Coronary artery (tissue), 2 donors: ENCODE results near the gene CRX.

ENCODE experiments used
- DNase-seq: peaks from one replicate; pipeline ENCODE4 v3.0.0-alpha.2; 2017; ENCODE audit warnings: low spot score
- H3K27ac ChIP-seq, 2 donors: fragments of 200-600 bp; sonication (generic); one replicate each; pipeline ENCODE4 v1.5.1; 2016 to 2019
- H3K4me3 ChIP-seq: fragments of 200-600 bp; sonication (generic); 2 replicates; pipeline ENCODE4 v1.5.1; 2016; ENCODE audit warnings: mild to moderate bottlenecking, moderate library complexity
- TF ChIP-seq, protein P1 (sequence below): fragments of 200-600 bp; sonication (generic); IDR thresholded peaks from one replicate; pipeline ENCODE4 v1.5.1; 2019; ENCODE audit warnings: antibody characterized with exemption

Gene CRX

DNA sequence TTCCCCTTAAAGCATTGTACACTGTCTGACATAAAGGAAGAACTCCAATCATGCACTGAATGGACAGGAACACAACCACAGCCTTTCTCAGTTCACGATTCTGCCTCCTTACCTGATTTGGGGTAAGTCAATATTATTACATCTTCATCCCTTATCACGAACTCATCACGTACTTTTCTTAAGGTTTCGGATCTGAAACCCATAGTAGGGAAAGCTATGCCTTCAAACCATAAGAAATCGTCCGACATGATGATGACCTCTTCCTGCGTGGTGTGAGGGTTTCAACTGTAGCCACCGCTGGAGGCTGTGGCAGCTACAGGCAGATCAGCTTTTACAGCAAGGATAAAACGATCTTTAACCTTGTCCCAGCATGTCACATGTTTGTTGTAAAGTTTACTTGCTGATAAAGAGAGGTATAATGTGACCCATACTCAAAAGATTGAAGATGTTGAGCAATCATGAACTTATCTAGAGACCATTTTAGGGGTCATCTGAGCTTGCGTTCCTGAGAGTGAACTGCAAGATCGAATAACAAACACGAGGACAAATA, 64.3 kb downstream of the CRX start, which contains the start of gene SULT2A1:
Gene SULT2A1 (minus strand): TSS at position 306 of the 550 bp plus-strand sequence. CDS start 58 bp downstream, at position 248.
- DNase-seq, result no peak
- no peak within 1 kb of the TSS for H3K27ac ChIP-seq
- TF ChIP-seq, protein P1, sequence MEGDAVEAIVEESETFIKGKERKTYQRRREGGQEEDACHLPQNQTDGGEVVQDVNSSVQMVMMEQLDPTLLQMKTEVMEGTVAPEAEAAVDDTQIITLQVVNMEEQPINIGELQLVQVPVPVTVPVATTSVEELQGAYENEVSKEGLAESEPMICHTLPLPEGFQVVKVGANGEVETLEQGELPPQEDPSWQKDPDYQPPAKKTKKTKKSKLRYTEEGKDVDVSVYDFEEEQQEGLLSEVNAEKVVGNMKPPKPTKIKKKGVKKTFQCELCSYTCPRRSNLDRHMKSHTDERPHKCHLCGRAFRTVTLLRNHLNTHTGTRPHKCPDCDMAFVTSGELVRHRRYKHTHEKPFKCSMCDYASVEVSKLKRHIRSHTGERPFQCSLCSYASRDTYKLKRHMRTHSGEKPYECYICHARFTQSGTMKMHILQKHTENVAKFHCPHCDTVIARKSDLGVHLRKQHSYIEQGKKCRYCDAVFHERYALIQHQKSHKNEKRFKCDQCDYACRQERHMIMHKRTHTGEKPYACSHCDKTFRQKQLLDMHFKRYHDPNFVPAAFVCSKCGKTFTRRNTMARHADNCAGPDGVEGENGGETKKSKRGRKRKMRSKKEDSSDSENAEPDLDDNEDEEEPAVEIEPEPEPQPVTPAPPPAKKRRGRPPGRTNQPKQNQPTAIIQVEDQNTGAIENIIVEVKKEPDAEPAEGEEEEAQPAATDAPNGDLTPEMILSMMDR, result no peak
- H3K4me3 ChIP-seq, result no peak within 1 kb of the TSS

DNA sequence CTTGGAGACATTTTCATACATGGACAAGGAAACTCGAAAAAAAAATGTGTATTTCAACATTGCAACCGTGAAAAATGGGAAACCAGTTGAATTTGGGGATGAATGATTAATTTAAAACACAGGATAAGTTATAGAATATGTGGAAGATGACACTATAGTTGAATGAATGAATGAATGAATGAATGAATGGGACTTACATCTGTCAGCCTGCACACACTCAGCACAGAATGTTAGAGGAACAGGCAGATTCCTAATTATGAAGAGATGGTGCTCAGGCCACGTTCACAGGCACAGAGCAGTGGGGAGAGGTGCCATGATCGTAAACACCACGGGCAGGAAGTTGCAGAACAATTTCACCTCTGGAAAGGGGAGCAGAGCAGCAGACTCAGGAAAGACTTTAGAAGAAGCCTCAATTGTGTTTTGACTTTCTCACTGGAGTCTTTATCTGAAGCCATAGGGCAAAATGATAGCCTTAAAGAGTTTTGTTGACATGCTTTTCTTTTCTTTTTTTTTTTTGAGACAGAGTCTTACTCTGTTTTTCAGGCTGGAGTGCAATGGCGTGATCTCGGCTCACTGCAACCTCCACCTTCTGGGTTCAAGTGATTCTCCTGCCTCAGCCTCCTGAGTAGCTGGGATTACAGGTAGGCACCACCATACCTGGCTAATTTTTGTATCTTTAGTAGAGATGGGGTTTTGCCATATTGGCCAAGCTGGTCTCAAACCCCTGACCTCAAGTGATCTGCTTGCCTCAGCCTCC, 69.3 kb downstream of the CRX start:
- no peak for DNase-seq
- TF ChIP-seq, protein P1, result no peak
- H3K27ac ChIP-seq, result no peak overlapping the region
- no peak overlapping the region for H3K4me3 ChIP-seq

DNA sequence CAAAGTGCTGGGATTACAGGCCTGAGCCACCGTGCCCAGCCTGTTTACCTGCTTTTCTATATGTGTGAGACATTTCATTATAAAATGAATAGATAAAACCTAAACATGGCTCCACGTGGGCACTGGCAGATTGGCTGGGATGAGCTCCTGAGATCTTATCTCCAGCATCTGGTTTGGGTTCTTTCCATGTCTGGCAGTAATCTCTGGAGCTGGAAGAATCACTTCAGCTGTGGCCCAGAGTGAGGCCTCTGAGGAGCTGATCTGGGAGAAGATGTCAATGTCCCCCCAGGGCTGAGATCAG, 69.8 kb downstream of the CRX start:
- TF ChIP-seq, protein P1, result no peak
- Histone ChIP-seq H3K27ac (no peak overlapping the region), H3K4me3 (no peak overlapping the region)
- no peak for DNase-seq

DNA sequence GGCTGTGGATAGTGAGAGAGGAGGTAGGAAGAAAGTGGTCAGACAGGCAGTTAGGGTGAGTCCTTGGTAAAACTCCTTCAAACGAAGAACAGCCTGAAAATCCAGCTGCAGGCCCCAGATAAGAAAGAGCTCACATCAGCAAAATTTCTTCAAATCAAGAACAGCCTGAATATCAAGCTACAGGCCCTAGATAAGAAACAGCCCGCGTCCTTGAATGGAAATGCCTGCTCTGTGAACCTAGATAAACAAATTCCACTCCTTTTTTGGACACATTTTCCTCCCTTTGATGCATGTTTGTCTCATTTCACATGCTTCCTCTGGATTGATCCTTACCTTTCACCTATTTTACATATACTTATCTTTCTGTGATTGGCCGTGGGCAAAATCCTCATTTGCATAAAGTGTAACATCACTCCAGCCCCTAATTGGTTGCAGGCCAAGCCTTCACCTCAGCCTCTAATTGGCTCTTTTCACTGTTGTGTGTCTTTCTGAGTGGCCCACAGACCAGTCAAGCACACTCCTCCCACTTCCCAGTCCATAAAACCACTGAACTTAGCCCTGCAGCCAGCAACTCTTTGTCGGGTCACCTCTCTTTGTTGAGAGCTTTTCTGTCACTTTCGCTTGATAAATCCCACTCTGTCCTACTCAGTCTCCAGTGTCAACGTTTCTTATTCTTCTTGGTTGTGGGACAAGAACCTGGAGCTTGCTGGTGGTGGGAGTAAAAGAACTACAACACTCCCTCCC, 70.4 kb downstream of the CRX start:
- Histone ChIP-seq H3K27ac (no peak overlapping the region), H3K4me3 (no peak overlapping the region)
- TF ChIP-seq, protein P1, result no peak
- no peak for DNase-seq
